Measurements from ENCODE around the gene ING5. TPM values are rescaled to one million over a fixed set of nuclear protein-coding genes. Genes with fewer than 3 reads are reported as not detected.

The ING5 gene
- total RNA-seq, 1 donor from 2014 or later, result 16.5 TPM

Other genes starting within 250 kb of the ING5 start
- gene STK25, start 193.5 kb upstream of the ING5 start, total RNA-seq, result 97.4 TPM
- gene BOK, start 143.3 kb upstream of the ING5 start, total RNA-seq, result 4.5 TPM
- gene THAP4, start 64.9 kb upstream of the ING5 start, total RNA-seq, result 83.2 TPM
- gene ATG4B, start 64.3 kb upstream of the ING5 start, total RNA-seq, result 43.3 TPM
- 11.1 TPM for gene DTYMK, start 15.2 kb upstream of the ING5 start, total RNA-seq
- 19.6 TPM for gene D2HGDH, start 32.6 kb downstream of the ING5 start, total RNA-seq
- not detected for gene GAL3ST2, start 74.8 kb downstream of the ING5 start, total RNA-seq
- 0.30 TPM for gene NEU4, start 107.2 kb downstream of the ING5 start, total RNA-seq
- 1.2 TPM for gene PDCD1, start 156.9 kb downstream of the ING5 start, total RNA-seq
- gene RTP5, start 167.7 kb downstream of the ING5 start, total RNA-seq, result not detected